Fibroblast of skin of abdomen (primary cell): ENCODE data around the gene UBR4.
"Not testable (repeated sequence)": the region's sequence is repeated elsewhere in the genome, so short reads cannot be mapped to it uniquely, and the experiment has no call there.

ENCODE experiments used
- DNase-seq: peaks from one replicate; pipeline ENCODE4 v3.0.0-alpha.2; 2013

UBR4 gene

DNA sequence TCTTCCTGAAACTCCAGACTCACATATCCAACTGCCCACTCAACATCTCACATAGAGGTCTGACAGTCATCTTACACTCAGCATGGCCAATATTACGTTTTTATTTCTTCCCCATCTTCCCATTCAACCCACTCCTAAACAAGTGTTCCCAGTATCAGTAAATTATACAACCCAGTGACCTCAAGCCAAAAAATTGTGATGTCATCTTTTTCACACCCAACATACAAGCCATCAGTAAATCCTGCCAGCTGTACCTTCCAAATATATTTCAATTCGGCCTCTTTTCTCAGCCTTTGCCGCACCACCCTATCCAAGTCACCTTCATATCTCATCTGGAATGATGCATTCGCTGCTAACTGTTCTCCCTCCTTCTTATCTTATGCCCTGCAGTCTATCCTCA lies 19.6 kb downstream of the UBR4 start:
- no peak for DNase-seq

DNA sequence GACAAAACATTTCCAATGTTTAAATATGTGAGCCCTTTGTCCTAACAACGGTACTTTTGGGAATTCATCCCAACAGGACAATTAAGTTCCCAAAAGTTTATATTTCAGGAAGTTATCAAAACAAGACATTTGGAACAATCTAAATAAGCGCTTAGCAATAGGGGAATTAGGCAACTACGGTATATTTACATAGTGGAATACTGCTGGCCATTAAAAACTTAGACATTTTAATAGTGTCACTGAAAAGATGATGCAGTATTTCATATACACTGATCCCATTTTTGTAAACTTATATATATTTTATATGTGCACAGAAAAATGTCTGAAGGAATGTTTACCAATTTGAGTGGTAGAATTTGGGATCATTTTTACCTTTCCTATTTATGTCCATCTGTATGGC lies 20.8 kb downstream of the UBR4 start:
- DNase-seq = no peak

DNA sequence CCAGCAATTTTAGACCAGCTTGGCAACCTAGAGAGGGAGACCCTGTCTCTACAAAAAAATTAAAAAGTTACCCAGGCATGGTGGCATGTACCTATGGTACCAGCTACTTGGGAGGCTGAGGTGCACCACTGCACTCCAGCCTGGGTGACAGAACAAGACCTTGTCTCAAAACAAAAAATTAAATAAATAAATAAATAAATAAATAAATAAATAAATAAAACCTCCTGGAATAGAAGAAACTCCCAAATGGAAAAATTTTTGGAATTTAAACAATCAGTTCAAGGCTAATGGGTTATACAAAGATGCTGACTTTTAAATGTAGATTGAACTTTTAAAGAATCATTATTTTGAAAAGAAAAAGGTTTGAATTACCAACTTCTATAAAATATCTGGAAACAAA lies 22.2 kb downstream of the UBR4 start:
- DNase-seq = no peak

DNA sequence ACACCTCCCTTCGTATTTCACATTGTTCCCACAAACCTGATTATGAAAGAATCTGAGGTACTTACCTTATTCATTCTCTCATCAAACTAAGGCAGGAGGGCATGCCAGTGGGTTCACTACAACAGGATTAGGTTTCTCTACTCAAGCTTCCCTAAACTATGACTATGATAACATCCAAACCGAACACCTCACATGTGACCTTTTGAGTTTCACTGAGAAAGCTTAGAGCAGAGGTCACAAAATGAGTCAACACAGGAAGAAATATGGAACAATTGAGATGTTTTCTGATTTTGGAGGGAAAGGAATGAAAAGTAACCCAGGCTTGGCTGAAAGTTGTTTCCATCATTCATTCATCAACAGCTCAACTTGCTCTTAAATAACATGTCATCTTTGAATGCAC lies 24.1 kb downstream of the UBR4 start:
- DNase-seq = no peak

DNA sequence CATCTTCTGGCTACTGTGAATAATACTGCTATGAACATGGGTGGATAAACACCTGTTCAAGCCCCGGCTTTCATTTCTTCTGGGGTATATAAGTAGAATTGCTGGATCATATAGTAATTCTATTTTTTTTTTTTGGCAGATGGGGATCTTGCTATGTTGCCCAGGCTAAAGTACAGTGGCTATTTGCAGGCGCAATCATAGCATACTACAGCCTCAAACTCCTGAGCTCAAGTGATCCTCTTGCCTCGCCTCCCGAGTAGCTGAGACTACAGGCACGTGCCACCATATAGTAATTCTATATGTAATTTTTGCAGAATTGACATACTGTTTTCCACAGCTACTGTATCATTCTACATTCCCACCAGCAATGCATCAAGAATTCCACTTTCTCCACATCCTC lies 27.8 kb downstream of the UBR4 start:
- no peak for DNase-seq

DNA sequence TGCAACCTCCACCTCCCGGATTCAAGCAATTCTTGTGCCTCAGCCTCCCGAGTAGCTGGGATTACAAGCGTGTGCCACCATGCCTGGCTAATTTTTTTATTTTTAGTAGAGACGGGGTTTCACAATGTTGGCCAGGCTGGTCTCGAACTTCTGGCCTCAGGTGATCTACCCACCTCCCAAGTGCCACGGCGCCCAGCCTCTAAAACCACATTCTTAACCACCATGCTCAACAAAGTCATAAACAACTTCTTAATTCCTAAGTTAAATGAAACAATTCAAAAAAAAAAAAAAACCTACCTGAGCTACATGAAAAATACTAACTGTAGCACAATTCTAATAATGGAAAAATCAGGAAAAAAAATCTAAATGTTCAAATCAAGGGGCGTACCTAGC lies 29.8 kb downstream of the UBR4 start:
- not testable (repeated sequence) for DNase-seq

DNA sequence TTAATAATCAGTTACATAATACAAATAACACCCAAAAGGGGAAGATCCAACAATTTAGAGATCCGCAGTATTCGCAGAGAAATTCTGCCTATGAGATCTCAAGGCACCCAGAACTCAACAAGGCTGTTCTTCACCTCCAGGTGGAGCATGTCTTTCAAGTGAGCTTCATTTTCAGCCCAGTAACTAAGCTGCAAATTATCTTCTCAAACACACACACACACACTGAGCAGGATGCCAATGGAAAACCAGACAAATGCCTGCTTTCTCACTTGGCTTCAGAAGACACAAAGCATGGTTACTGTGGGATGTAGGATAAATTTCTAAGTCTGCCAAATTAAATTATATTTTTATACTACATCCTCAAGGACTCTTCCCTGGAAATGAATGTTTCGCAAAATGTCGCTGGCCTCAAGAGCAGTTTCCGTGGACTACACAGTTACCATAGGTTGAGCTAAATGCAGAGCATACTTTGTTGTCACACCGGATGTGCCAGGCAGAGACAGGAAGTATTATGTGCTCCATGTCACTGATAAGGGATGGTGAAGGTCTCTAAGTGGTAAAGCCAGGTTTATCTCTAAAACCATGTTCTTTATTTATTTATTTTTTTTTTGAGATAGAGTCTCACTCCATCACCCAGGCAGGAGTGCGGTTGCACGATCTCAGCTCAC lies 30.3 kb downstream of the UBR4 start:
- DNase-seq = peak; percentile 16

DNA sequence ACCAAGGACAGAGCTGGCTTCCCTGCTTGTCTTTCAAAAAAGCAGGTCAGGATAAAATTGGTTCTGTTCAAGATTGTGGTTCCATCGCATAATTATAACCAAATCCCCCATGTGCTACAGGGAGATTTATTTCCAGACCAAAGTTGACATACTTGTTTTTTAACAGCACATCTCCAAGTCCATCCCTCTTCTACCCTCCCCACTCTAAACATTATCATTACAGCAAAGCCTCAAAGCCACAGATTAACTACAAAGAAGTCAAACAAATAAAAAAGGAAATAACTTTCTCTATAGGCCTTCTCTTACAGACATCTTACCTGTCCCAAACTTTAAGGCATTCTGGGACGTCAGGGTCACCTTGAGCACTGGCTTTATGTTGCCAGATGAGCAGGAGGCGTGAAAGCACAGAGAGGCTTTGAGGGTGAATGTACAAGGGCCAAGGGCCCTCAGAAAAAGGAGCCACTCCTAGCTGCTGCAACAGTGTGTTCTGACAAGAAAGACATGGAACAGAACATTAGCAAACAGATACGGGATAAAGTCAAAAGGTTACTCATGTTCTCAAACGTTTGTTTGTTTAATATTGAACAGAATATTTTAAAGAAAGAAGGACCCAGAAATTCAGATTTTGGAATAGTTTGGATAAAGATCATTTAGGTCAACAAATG lies 31.2 kb downstream of the UBR4 start:
- no peak for DNase-seq

DNA sequence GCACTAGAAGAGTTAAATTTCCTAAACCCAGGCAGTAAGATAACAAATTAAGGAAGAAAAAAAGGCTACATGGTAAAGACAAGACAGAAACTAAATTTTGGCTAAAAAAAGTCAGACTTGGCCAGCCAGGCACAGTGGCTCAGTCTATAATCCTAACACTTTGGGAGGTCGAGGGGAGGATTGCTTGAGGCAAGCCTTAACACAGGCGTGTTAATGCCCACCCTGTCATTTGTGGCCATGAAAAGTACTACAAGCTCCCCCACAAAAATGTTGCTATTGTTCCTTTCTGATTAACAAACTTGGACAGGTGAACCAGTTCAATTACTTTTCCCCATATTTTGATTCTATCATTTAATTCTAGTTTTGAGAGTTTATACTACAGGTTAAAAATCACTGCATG lies 32.3 kb downstream of the UBR4 start:
- DNase-seq = no peak

DNA sequence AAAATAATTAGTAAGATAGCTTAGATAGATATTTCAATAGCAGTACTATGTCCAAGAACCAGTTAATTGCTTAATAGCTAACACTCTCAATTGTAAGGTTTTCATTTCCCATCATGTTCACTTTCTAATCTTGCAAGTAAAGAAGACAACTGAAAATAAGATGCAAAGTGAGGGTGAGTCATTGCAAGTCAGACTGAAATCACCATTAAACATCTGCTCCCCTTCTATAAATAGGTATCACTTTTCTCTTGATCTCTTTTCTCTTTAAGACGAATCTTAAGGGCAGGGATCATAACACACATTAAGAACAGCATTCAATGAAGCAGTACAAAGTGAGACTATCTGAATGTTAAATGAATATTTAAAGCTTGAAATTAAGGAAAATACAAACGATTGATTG lies 40.4 kb downstream of the UBR4 start:
- DNase-seq = peak; percentile 20

DNA sequence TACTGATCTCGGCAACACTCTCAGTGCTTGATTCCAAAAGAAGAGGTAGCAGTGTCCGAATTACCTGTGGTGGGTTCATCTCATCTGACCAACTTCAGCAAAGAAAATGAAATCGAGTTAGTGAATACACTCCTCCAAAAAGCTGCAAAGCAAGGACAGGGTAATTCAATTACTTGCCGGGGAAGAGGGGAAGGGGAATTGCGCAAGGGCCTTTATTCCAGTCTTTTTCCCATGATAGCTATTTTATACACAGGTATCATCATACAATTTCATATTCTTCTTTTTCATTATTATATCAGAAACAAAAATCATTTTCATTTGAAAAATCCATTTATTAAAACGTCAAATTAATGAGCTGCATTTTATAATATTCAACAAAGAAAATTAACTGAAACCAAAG lies 42.9 kb downstream of the UBR4 start:
- DNase-seq = no peak

DNA sequence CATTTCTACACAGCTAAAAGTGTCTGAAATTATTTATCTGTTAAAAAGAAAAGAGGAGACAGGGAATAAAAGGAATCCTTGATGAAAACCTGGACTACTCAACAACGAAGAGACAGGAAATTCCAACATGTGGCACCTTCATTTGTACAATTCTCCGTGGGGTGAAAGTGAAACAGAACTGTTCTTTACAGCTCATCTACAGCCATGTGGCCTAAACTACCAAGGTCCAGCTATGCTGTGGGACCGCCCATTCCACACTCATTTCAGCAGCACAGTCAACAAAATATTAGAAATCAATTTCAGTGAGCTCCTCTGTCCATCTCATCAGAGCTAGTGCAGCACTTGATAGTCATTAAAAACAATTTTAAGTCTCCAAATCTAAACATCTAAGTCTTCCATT lies 44.0 kb downstream of the UBR4 start:
- no peak for DNase-seq

DNA sequence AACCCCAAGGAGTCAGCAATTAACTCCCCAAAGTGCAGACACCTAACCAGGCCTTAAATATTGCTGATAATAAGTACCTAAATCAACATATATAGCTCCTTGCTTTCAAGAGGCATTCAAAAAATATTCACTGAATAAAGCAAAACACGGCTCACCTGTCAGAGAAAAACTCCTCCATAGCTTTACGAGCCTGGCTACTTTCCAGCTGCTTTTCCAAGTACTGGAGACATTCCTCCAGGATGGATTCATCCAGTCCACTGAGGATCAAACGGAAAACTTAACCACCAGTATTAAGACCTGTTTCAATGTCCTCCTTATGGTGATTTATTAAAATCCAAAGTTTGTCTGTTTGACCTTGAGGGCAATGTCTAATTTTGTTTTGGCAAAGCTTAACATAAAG lies 44.6 kb downstream of the UBR4 start:
- peak; percentile 16 for DNase-seq

DNA sequence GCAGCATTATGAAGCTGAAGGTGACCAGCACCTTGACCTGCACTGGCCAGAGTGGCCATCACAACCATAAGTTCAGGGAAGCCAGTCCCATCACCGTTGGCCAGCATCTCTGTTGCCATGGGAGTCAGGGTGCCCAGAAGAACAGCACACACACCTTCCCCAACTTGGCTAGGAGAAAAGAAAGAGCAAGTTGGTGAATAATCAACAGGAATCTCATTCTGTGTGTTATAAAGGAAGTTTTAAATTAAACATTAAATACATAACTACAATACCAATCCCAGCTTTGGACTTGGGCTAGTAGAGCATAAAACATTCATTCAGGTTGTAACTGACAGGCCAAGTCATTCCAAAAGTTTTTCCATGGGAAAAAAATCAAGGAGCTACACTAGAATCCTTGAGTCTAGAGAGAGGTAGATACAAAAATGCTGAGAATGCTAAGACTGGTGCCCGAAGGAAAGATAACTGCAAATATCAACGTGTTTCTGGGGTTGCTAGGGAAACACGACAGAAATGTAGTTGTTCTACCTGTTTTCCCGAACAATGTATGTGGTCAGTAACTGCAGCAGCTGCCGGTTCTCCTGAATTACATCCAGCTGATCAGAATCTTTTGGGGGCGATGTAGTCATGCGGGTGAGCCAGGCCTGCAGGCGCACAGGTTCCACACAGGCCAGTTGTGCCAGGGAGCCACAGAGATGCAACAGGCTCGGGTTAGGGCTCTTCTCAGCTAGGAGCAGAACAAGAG lies 45.6 kb downstream of the UBR4 start:
- DNase-seq = no peak

DNA sequence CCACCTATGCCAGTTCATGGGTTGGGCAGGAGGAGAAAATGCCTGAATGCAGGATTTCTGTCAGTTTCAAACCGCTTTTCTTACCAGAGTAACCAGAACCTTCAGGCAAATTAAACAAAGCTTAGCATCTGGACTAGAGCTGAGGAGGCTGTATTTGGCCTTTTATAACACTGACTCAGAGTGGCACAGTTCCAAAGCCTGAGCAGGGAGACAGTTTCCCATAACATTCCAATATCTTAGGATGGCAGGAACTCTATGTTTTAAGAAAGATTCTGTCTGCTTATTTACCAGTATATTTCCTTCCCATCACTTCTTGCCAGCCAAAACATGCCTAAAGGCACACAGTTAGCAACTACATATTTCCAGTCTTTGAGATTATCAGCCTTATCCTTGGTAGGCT lies 46.8 kb downstream of the UBR4 start:
- DNase-seq = peak; percentile 73

DNA sequence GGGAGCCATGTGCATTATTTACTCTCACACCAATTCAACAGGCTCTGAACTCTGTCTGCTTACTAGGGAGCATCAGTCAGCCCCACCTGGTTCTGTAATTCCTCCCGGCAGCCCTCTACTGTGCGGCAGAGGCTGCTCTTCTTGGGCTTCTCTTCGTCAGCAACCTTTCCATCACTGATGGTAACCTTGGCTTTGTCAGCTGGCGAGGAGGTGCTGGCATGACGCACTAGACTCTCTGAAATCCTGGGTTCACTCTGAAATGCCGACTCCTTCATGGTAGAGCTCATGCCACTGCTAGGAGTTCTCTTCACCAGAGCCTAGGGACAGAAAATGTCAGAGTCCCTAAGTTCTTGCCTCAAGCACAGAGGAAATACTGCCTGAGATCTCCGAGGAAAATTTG lies 49.2 kb downstream of the UBR4 start:
- DNase-seq = no peak

DNA sequence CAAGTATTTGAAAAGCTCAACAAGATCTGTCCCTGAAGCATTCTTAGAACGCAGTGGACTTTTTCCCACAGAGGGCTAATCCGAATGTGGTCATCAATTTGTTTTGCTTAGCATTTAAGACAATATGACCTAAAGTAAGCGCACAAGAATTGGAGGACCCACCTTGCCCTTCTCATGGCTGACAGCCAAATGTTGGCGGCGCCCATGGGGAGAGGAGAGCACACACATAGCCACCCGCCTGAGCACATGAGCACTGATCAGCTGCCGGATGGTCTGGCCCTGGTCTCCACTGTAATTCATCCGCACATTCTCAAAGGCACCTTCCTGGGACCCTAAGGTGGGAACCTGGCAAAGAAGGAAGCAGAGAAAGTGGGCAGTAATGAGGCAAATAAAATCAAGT lies 52.4 kb downstream of the UBR4 start:
- DNase-seq = no peak

DNA sequence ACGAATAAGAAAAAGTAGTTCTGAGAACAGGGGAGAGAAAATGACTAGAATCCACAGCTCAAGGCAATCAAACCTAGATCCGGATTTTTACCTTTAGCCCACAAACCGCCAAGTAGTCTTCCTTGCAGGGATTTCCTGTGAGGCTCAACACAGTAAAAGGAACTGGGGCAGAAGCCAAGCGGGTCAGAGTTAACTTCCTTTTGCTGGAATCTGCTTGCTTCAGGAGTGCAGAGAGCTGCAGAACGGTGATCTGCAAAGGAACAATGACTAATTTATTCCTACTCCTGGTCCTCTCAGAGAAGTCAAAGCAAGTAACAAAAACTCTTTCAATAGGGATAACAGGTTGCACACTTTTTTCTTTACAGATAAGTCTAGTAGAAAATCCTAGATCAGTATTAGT lies 53.4 kb downstream of the UBR4 start:
- no peak for DNase-seq

DNA sequence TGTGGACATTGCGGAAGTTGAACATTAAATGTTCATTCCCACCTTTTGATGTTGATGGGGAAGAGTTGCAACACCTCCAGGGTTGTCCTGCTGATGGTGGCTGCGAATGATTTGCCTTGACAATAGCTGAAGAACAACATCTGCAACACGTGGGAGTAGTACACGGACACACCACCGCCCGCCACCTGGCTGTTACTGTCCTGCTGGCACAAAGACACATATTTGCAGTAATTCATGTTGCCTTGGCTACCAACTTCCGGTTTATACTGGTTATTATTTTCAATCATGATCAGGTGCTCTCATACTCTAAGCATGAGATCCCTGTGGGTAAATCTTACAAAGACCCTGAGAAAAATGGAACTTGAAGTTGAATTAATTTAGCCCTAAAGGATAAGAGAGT lies 55.2 kb downstream of the UBR4 start:
- DNase-seq = no peak

DNA sequence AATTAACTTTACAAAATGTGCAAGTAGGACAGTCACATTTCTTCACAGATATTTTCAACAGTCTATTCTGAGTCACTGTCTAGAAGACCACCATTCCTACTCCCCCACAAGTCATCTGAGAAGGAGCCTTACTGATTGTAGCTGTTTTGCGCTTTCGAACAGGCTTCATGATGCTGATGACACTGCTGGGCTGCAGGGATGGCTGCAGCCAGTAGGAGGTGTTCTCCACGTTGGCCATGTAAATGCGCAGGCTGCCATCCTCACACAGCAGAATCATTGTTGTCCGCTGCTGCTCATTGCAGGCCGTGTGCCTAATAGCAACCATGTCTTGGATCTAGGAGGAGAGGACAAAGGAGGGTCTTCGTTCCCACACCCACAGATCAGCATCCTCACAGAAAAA lies 56.9 kb downstream of the UBR4 start:
- DNase-seq = no peak

DNA sequence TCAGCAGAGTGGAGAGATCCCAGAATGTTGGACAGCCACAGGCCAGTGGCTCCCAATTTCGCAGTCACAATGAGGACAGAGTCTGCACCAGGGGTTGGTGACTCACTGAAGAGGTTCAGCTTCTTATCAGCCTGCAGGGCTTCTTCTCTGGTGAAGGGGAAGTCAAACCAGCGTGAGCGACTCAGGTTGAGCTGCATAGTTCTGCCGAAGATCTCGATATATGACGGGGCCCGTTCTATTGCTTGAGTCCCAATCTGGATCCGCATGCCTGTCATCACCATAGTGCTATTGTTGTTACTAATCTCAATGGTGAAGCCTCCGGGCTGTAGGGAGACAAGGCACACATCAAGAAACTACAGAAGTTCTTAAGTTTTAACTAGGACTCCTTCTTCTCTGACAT lies 58.5 kb downstream of the UBR4 start:
- DNase-seq = no peak

DNA sequence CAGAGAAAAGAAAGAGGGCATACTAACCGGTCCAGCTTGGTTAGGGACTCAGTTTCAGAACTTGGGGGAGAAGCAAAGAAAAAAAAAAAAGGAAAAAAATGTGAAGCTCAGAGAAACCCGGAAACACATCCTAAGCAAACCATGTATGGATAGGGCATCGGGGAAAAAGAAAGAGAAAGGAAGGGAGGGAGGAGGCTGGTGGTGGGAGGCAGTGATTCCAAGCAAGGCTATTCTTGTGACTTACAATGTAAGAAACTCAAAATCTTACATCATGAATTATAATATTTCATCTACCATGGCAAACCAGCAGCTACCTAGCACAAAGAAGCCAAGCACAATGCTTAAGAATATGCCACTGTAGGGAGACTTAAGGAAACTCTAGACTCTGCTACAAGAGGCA lies 60.3 kb downstream of the UBR4 start:
- DNase-seq = no peak

DNA sequence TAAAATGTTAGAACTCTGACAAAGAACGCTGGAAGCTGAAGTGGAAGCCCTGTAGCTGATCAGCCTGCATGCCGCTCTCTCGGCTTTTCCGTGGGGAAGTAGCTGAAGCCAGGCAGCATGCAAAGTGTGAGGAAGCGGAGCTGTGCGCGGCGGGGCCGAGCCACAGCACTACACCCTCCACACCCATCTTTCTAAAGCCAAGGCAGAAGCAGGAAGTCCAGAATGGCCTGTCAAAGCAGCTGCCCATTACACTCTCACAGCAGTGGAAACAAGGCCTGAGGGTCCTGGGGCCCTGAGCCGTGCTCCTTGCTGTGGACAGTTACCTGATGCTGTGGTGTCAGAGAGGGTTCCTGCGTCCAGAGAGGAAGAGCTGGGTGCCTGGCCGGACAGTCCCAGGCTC lies 69.6 kb downstream of the UBR4 start:
- DNase-seq = no peak

DNA sequence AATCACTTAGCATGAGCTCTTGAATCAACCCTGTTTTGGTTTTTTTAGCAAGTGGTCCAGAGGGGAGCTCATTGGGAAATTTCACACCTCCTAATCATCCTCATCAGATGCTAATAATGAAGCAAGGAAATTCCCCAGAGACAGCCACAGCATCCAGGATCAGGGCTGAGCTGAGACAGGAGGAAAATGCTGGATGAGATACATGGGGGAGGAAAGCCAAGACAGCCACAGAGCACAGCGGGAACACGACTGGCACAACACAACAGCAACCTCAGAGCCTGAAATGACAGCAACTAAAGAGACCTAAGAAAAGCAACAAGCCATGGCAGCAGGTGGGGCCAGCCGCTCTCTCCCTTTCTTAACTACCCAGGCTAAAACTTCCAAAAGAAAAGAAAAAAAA lies 70.4 kb downstream of the UBR4 start:
- DNase-seq = no peak
